Measurements from ENCODE around the gene PVR. TPM values are rescaled to one million over a fixed set of nuclear protein-coding genes. Genes with fewer than 3 reads are reported as not detected.

The PVR gene
- total and polyA plus RNA-seq, 10 of the 15 experiments (the other 5 are each of a cell fraction or from before 2014, with no cell fraction given): 0.07 to 4.0 (median 1.9) TPM

GRCh38 chr19:44627631-44628030, 16.1 kb upstream of the PVR start (continued):
- TF ChIP-seq MAX (IDR thresholded peaks at IDR 0.05; ENCODE audit: low read depth, low read length): no peak
- no peak for TF ChIP-seq CTCF (IDR thresholded peaks at IDR 0.05 in 2 of 3, conservative IDR thresholded peaks at IDR 0.05 in 1 of 3; ENCODE audit: control insufficient read depth in 2 of 3, extremely low read depth in 1 of 3, insufficient read depth in 1 of 3, low read depth in 3 of 3, low read length in 3 of 3)
- no peak for TF ChIP-seq IKZF2 (IDR thresholded peaks at IDR 0.05)
- no peak for TF ChIP-seq ZNF592 (IDR thresholded peaks at IDR 0.05)
- TF ChIP-seq KLF5 (IDR thresholded peaks at IDR 0.05; ENCODE audit: partially characterized antibody): no peak
- TF ChIP-seq ELK1 (IDR thresholded peaks at IDR 0.05; ENCODE audit: low read depth, low read length): no peak
- TF ChIP-seq EED (IDR thresholded peaks at IDR 0.05; ENCODE audit: low read depth): no peak
- TF ChIP-seq KDM1A (IDR thresholded peaks at IDR 0.05; ENCODE audit: borderline replicate concordance): no peak
- TF ChIP-seq CREM (IDR thresholded peaks at IDR 0.05; ENCODE audit: low read depth): no peak
- TF ChIP-seq ZNF207 (IDR thresholded peaks at IDR 0.05; ENCODE audit: borderline replicate concordance): no peak
